K562 (cell line): ENCODE measurements around the gene FCRL4. TPM values are rescaled to one million over a fixed set of nuclear protein-coding genes. Genes with fewer than 3 reads are reported as not detected.

Experiments used
- ATAC-seq: fragments of 200-7000 bp; cut with Tn5 transposase; 3 replicates; pipeline ENCODE4 v1.9.1; 2020; ENCODE audit warnings: moderate library complexity
- BruUV-seq: library from RNA; stranded (reverse); fragments of 400-500 nt; replicated peaks from 2 replicates; lab custom pipeline; 2021; lab: Mats Ljungman, UMichigan
- CTCF ChIA-PET: fragments of 300-600 bp; formaldehyde crosslinking; extraction: SDS; loops from one replicate; lab custom pipeline; 2021; ENCODE audit warnings: low intra/inter-chr PET ratio; lab: Yijun Ruan, JAX
- POLR2A ChIA-PET: fragments of 300-600, 350-650 bp; sonication (Branson Sonifier 250); formaldehyde crosslinking; extraction: SDS; loops from one replicate; lab custom pipeline; 2021; ENCODE audit warnings: antibody characterized with exemption, inconsistent platforms; lab: Yijun Ruan, JAX
- DNase-seq, 4 experiments: peaks; one replicate each; pipeline versions ENCODE4 v3.0.0 to v3.0.0-alpha.2; 2011 to 2018; ENCODE audit warnings: low spot score in 3 of 4, mixed read lengths in 3 of 4; ENCODE audit errors: extremely low read depth in 1 of 4
- FAIRE-seq: peaks from 2 replicates; lab custom pipeline; 2011; peaks lifted over from hg19 to GRCh38; lab: Jason Lieb, UNC
- H2AFZ ChIP-seq: 2 replicates; pipeline ENCODE4 v1.6.0; 2011; ENCODE audit warnings: low read depth, low read length, control low read depth, inconsistent platforms
- H3K27ac ChIP-seq: fragments of 200-600 bp; 3 replicates; pipeline ENCODE4 v1.8.0; 2011; ENCODE audit warnings: low read depth, mild to moderate bottlenecking, control low read depth, inconsistent platforms, low read length, moderate library complexity, mixed read lengths; ENCODE audit errors: extremely low read depth
- H3K27me3 ChIP-seq, 2 experiments: fragments of 300-600 bp in 1 of 2; 2 replicates in 1 of 2; 3 replicates in 1 of 2; pipeline versions ENCODE4 v1.6.0 to v1.8.0; 2011; ENCODE audit warnings: inconsistent platforms in 2 of 2, low read length in 2 of 2, mild to moderate bottlenecking in 1 of 2, mixed read lengths in 1 of 2, moderate library complexity in 1 of 2; ENCODE audit not compliant: control insufficient read depth in 2 of 2, insufficient read depth in 2 of 2
- H3K36me3 ChIP-seq: fragments of 300-600 bp; 3 replicates; pipeline ENCODE4 v1.8.0; 2011; ENCODE audit warnings: mild to moderate bottlenecking, low read length, inconsistent platforms; ENCODE audit not compliant: control insufficient read depth, insufficient read depth
- H3K4me1 ChIP-seq, 2 experiments: fragments of 200-600 bp in 1 of 2; replicated peaks in 1 of 2; 2 replicates in 1 of 2; 3 replicates in 1 of 2; pipeline versions ENCODE4 v1.5.1 to v1.8.0; 2011; ENCODE audit warnings: inconsistent platforms in 2 of 2, low read length in 2 of 2, mild to moderate bottlenecking in 1 of 2, mixed read lengths in 1 of 2, moderate library complexity in 1 of 2; ENCODE audit not compliant: control insufficient read depth in 2 of 2, insufficient read depth in 2 of 2
- H3K4me2 ChIP-seq: 2 replicates; pipeline ENCODE4 v1.6.1; 2011; ENCODE audit warnings: low read length, control low read depth, inconsistent platforms, mixed read lengths; ENCODE audit not compliant: insufficient read depth
- H3K4me3 ChIP-seq: fragments of 200-600 bp; sonication (generic), shearing (Covaris generic); 2 replicates; pipeline ENCODE4 v1.5.1; 2016; ENCODE audit warnings: control low read depth, inconsistent platforms
- H3K79me2 ChIP-seq: fragments of 200-600 bp; 3 replicates; pipeline ENCODE4 v1.8.0; 2011; ENCODE audit warnings: low read length, inconsistent platforms; ENCODE audit not compliant: control insufficient read depth, insufficient read depth
- H3K9ac ChIP-seq, 2 experiments: 2 replicates each; pipeline versions ENCODE4 v1.6.0 to v1.6.1; 2011; ENCODE audit warnings: low read depth in 2 of 2, low read length in 2 of 2, control low read depth in 1 of 2, inconsistent platforms in 1 of 2, mild to moderate bottlenecking in 1 of 2, mixed read lengths in 1 of 2; ENCODE audit not compliant: insufficient read depth in 1 of 2
- H3K9me1 ChIP-seq: one replicate; pipeline ENCODE4 v1.6.0; 2011; ENCODE audit warnings: inconsistent platforms, mild to moderate bottlenecking, low read length, moderate library complexity; ENCODE audit not compliant: control insufficient read depth, insufficient read depth
- H3K9me3 ChIP-seq: replicated peaks from 2 replicates; pipeline ENCODE4 v1.5.1; 2011; ENCODE audit warnings: low read depth, low read length, inconsistent platforms; ENCODE audit not compliant: control insufficient read depth, insufficient read depth
- H4K20me1 ChIP-seq: replicated peaks from 2 replicates; pipeline ENCODE4 v1.6.1; 2011; ENCODE audit warnings: low read length, inconsistent platforms, mixed read lengths; ENCODE audit not compliant: control insufficient read depth, insufficient read depth
- DPF2 ChIP-seq: fragments of 450-650 bp; IDR thresholded peaks from 2 replicates; pipeline ENCODE4 v1.6.1; 2016
- EP300 ChIP-seq: IDR thresholded peaks from 2 replicates; pipeline ENCODE4 v1.6.1; 2012; ENCODE audit warnings: low read length, improper control_type of control experiment
- ETV1 ChIP-seq: fragments of 450-650 bp; conservative IDR thresholded peaks from 2 replicates; pipeline ENCODE4 v1.6.1; 2016; ENCODE audit warnings: missing genetic modification characterization, control low read depth, low read depth, missing compliant biosample characterization
- FOS ChIP-seq: IDR thresholded peaks from 3 replicates; pipeline ENCODE4 v1.6.1; 2011; ENCODE audit not compliant: insufficient read length; ENCODE audit errors: extremely low read depth
- NCOR1 ChIP-seq: fragments of 450-650 bp; IDR thresholded peaks from 2 replicates; pipeline ENCODE4 v1.6.1; 2016; ENCODE audit warnings: mild to moderate bottlenecking, moderate library complexity
- PML ChIP-seq: IDR thresholded peaks from 2 replicates; pipeline ENCODE4 v1.6.1; 2012; ENCODE audit warnings: low read length, inconsistent platforms
- POLR2A ChIP-seq: fragments of 450-650 bp; conservative IDR thresholded peaks from 2 replicates; pipeline ENCODE4 v1.6.1; 2016
- RFX5 ChIP-seq: IDR thresholded peaks from 2 replicates; pipeline ENCODE4 v1.6.1; 2011; ENCODE audit warnings: low read depth, mild to moderate bottlenecking, improper control_type of control experiment, low read length
- SREBF2 ChIP-seq: sonication (generic); formaldehyde crosslinking; IDR thresholded peaks from 2 replicates; pipeline ENCODE4 v1.4.0; 2020; ENCODE audit warnings: mild to moderate bottlenecking, missing genetic modification reagents
- STAG1 ChIP-seq: sonication (generic); formaldehyde crosslinking; IDR thresholded peaks from 2 replicates; pipeline ENCODE4 v1.5.0; 2020; ENCODE audit warnings: missing genetic modification reagents, borderline replicate concordance
- TAF15 ChIP-seq: fragments of 200-400 bp; formaldehyde crosslinking; IDR thresholded peaks from 2 replicates; pipeline ENCODE4 v1.6.1; 2017; ENCODE audit warnings: mild to moderate bottlenecking, low read depth, low read length, moderate library complexity
- YY1 ChIP-seq, 3 experiments: IDR thresholded peaks; 2 replicates each; pipeline ENCODE4 v1.6.1; 2011; ENCODE audit warnings: low read length in 2 of 3, mild to moderate bottlenecking in 2 of 3, moderate library complexity in 2 of 3, borderline replicate concordance in 1 of 3, control low read depth in 1 of 3, low read depth in 1 of 3; ENCODE audit not compliant: insufficient read depth in 3 of 3, insufficient replicate concordance in 2 of 3, control insufficient read depth in 1 of 3, insufficient read length in 1 of 3; ENCODE audit errors: extremely low read depth in 1 of 3
- ZNF311 ChIP-seq: fragments of 250-450 bp; sonication (Bioruptor Pico); IDR thresholded peaks from 2 replicates; pipeline ENCODE4 v1.4.0; 2020; ENCODE audit warnings: mild to moderate bottlenecking, moderate library complexity
- ZNF444 ChIP-seq: fragments of 250-450 bp; sonication (Bioruptor Pico); IDR thresholded peaks from 2 replicates; pipeline ENCODE4 v1.4.0; 2020; ENCODE audit warnings: mild to moderate bottlenecking, moderate library complexity
- WGBS: fragments of 100-300 bp; shearing (Covaris generic); methylation state at CpG from one replicate; pipeline ENCODE4 v1.1.6; 2016; ENCODE audit warnings: low coverage, mixed read lengths; ENCODE audit not compliant: insufficient coverage; ENCODE audit errors: missing lambda C conversion rate; 5-methylcytosine and 5-hydroxymethylcytosine counted together
- in situ Hi-C: fragments of 300-500 bp; cut with MboI; formaldehyde crosslinking; loops from 4 replicates; pipeline ENCODE4 v1.15.0; 2018; ENCODE audit warnings: inconsistent platforms, mixed read lengths
- intact Hi-C: fragments of 100-400 bp; cut with micrococcal nuclease; formaldehyde crosslinking; loops from 2 replicates; pipeline ENCODE4 v1.14.2; 2022
- polyA plus RNA-seq, 8 experiments: library from polyadenylated mRNA; depleted of rRNA in 4 of 8; stranded (reverse) in 5 of 8; unstranded in 3 of 8; fragments of >200 nt; fragmentation: Nextera tagmentation in 2 of 8; fragmentation: Illumina TruSeq in 1 of 8; extraction: Ambion mirVana in 2 of 8; extraction: Trizol in 1 of 8; gene quantifications; 2 replicates each; pipeline versions ENCODE4 v1.2.1 to v1.2.3, GENCODE V29; 2011 to 2014; ENCODE audit warnings: inconsistent platforms in 1 of 8, missing spikeins in 1 of 8
- total RNA-seq, 7 experiments: library from RNA; depleted of rRNA in 6 of 7; stranded (reverse); fragments of >200 nt in 6 of 7; fragmentation: Illumina TruSeq in 2 of 7; extraction: Trizol in 2 of 7; gene quantifications; 2 replicates each; pipeline versions ENCODE4 v1.2.1 to v1.2.3, GENCODE V29; 2011 to 2021; ENCODE audit warnings: low replicate concordance in 1 of 7
- TF ChIP-seq, protein P1 (sequence below): sonication (generic); formaldehyde crosslinking; IDR thresholded peaks from 2 replicates; pipeline ENCODE4 v1.8.0; 2022; ENCODE audit warnings: mild to moderate bottlenecking, low read depth, missing genetic modification reagents
- TF ChIP-seq, protein P2 (sequence below): fragments of 250-450 bp; sonication (Bioruptor Pico); IDR thresholded peaks from 2 replicates; pipeline ENCODE4 v1.8.0; 2021; ENCODE audit warnings: borderline replicate concordance, mild to moderate bottlenecking, moderate library complexity; ENCODE audit not compliant: poor library complexity, severe bottlenecking

The FCRL4 gene
- total and polyA plus RNA-seq, 9 of the 15 experiments (the other 6 are each of a cell fraction or from before 2014, with no cell fraction given), result not detected

GRCh38 chr1:157585984-157586383 is 11.9 kb downstream of the FCRL4 start:
- no peaks in the 10 kb centered on the region for H4K20me1 ChIP-seq
- no peak overlapping the region for H3K4me2 ChIP-seq
- H3K27me3 ChIP-seq, result peaks cover 0 to 5% of the 10 kb centered on the region in 2 experiments; a peak in 2 of 5 replicates
- H3K79me2 ChIP-seq, result no peaks in the 10 kb centered on the region
- intact Hi-C loops, result loop anchor here (10.0 kb wide), 1 partner anchor 109 kb away; no protein-coding TSS in a partner anchor
- H3K9ac ChIP-seq, result no peak overlapping the region
- POLR2A ChIA-PET, result interaction anchor here (0.8 kb wide), 1 partner anchor 507 kb away, joined by 3 read pairs; no protein-coding TSS in a partner anchor
- H3K4me1 ChIP-seq, result no peaks in the 10 kb centered on the region
- H3K4me3 ChIP-seq, result no peak overlapping the region
- DNase-seq, result no peak
- H2AFZ ChIP-seq, result no peak overlapping the region
- no peak overlapping the region for H3K27ac ChIP-seq
- 0% methylated on average over 3 of the region's 4 CpGs for WGBS
- no peak for FAIRE-seq
- H3K9me1 ChIP-seq, result no peaks in the 10 kb centered on the region
- CTCF ChIA-PET, result no interaction called here
- in situ Hi-C loops, result no loop called here
- no peaks in the 10 kb centered on the region for H3K9me3 ChIP-seq
- no peaks in the 10 kb centered on the region for H3K36me3 ChIP-seq
- BruUV-seq, result no TSS peak
- ATAC-seq, result no peak
- peak in 1 of 3 experiments; percentile 10 for TF ChIP-seq YY1 (IDR thresholded peaks at IDR 0.05; ENCODE audit: borderline replicate concordance in 1 of 3, control insufficient read depth in 1 of 3, extremely low read depth in 1 of 3, insufficient read depth in 3 of 3, insufficient read length in 1 of 3, insufficient replicate concordance in 2 of 3, low read depth in 1 of 3, low read length in 2 of 3)
- no peak for TF ChIP-seq RFX5
- TF ChIP-seq, protein P1, sequence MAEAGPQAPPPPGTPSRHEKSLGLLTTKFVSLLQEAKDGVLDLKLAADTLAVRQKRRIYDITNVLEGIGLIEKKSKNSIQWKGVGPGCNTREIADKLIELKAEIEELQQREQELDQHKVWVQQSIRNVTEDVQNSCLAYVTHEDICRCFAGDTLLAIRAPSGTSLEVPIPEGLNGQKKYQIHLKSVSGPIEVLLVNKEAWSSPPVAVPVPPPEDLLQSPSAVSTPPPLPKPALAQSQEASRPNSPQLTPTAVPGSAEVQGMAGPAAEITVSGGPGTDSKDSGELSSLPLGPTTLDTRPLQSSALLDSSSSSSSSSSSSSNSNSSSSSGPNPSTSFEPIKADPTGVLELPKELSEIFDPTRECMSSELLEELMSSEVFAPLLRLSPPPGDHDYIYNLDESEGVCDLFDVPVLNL (CRISPR knock-in tag), result no peak
- no peak for TF ChIP-seq POLR2A
- no peak for TF ChIP-seq ZNF311
- TF ChIP-seq PML, result no peak
- no peak for TF ChIP-seq FOS
- no peak for TF ChIP-seq NCOR1
- no peak for TF ChIP-seq DPF2
- TF ChIP-seq STAG1 (CRISPR knock-in tag), result no peak
- no peak for TF ChIP-seq ZNF444 (CRISPR knock-in tag)
- no peak for TF ChIP-seq TAF15
- TF ChIP-seq SREBF2 (CRISPR knock-in tag), result no peak
- no peak for TF ChIP-seq ETV1 (tag)
- TF ChIP-seq, protein P2, sequence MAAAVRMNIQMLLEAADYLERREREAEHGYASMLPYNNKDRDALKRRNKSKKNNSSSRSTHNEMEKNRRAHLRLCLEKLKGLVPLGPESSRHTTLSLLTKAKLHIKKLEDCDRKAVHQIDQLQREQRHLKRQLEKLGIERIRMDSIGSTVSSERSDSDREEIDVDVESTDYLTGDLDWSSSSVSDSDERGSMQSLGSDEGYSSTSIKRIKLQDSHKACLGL (CRISPR knock-in tag), result no peak
- TF ChIP-seq EP300, result no peak
